Activated naive CD4-positive, alpha-beta T cell (primary cell): ENCODE results near the gene RPS6KA6.

Experiments used
- DNase-seq, 4 experiments: peaks; one replicate each; lab custom pipeline; 2025; lab: John Stamatoyannopoulos, UW

The RPS6KA6 gene

GRCh38 chrX:84187533-84188319 is at the start of gene RPS6KA6:
TSS of gene RPS6KA6 (minus strand) at chrX:84188199. CDS start at chrX:84187899, 300 bp downstream.
- no peak for DNase-seq

DNA sequence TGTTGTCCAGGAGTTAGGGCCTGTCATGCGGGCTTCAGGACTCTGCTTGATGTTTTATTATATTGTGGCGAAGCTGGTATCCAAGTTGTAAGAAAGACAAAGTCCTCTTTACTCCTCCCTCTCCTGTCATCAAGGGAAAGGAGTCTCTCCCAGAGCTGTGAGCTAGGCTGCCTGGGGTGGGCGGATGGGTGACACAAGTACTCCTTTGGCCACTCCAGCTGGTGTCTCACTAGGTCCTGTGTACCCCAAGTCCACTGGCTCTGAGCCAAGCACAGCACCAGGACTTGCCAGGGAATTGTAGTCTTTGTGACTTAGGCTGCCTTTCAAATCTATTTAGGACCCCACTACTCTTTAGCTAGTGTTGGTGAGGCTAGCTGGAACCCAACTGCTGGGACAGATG is 36.7 kb upstream of the RPS6KA6 start:
- no peak for DNase-seq

- no peak for DNase-seq
These were observed 35.3 kb upstream of the RPS6KA6 start for GRCh38 chrX:84223261-84223660.

DNA sequence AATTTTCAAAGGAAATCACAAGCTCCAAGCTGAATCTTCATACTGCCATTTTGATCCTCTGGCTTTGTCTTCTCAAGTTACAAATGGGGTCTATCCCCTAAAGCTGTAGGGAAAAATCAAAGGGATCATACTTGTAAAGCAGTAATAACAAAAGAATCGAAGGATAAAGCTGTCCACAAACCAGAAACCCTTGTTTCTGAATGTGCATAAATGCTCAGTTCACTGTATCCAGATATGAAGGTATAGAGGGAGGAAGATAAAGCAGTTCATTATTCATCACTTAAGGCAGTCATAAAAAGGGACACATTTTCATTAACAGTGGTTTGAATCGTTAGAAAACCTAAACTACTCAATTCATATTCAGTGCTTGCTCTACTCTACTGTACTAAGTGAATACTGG is 33.2 kb upstream of the RPS6KA6 start:
- DNase-seq: no peak

- no peak for DNase-seq
These were observed 31.6 kb upstream of the RPS6KA6 start for GRCh38 chrX:84219551-84219950.

DNA sequence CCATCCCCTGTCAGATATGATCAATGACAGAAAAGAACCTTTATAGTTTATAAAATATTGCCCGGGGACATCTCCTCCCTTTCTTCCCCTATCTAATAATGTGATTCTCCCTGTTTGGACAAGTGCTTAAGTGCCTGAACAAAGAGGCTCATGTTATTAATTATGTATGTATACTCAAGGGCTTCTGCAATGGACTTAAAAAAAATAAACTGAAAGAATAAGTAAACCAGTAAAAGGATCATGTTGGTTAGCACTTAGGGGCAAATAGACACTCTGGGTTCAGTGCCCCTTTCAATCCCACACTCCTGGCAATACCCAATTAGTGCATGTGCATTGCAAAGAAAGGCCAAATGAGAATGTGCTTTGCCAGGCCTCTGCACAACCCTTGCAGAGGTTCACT is 30.7 kb upstream of the RPS6KA6 start:
- DNase-seq: no peak

DNA sequence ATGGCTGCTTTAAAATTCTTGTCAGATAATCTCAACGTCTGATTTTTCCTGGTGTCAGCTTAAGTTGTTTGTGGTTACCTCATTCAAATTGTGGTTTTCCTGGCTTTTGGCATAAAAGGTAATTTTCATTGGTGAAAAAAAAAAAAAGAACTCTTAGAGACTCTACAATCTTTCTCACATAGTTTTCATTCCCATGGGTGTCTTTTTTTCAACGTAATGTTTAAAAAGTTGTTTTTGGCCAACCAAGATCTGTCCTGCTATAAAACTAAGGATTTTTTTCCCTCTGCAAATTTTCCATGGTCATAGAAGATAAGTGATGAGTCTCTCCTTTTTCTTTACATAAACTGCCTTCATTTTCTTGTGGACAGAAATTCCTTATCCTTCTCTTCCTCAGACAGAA is 28.9 kb upstream of the RPS6KA6 start:
- DNase-seq: no peak

DNA sequence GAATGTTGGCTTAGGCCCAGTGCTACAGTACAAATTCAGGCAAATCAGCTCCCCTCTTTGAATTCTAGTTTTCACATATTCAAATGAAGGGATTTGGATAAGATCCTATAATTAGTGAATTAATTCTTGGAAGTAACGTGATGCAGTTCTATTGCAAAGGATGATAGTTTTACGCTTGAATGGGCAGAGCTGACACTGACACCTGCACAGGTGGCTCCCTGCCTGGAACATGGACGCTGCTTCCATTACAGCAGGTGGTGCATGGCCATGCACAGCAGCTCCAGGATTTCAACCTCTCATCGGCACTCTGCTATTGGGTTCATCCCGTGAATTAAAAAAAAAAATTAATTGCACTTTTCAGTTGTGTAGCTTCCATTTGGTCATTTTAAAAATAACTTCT is 28.4 kb upstream of the RPS6KA6 start:
- DNase-seq: no peak

GRCh38 chrX:84205276-84205675 is 17.3 kb upstream of the RPS6KA6 start:
- no peak for DNase-seq

DNA sequence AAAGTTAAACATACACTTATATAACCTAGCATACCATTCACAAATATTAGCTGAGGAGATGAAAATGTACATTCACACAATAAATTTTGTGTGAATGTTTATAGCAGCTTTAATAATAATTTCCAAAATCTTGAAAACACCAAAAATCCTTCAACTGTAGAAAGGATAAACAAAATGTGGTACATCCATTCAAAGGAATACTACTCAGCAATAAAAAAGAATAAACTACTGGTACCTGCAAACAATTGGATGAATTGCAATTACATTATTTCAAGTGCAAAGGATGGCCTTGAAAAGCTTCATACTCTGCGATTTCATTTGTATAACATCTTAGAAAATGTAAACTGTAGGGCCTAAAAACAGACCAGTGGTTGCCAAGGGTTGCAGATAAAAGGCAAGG is 11.7 kb upstream of the RPS6KA6 start:
- DNase-seq: no peak

DNA sequence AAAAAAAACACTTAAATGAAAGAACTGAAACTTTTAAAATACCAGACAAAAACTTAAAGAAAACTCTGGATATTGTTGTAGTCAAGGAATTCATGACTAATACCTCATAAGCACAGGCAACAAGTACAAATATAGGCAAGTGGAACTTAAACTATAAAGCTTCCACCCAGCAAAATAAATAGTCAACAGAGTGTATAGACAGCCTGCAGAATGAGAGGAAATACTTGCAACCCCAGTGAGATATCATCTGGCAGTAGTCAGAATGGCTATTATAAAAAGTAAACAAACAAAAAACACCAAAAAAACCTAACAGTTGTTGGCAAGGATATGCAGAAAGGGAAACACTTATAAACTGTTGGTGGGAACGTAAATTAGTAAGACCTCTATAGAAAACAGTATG is 9.6 kb upstream of the RPS6KA6 start:
- no peak for DNase-seq

DNA sequence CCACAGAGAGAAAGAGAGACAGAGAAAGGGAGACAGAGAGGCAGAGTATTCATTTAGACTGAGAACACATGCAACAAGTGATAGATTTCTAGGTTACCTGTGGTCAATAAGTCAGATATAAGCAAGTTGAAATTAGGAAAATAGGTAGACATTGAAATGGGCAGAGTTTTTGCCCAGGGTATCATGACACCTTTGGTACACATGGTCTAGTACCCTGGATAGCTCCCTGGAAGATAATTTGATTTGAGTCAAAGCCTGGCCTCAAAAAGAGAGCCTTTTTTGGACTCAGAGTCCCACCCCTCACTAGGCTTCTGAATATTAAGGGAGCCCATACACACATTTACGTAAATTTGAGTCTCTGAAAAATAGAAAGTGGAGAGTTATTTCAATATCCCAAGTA is 4.0 kb upstream of the RPS6KA6 start:
- no peak for DNase-seq

GRCh38 chrX:84189125-84189524 is 1.1 kb upstream of the RPS6KA6 start:
- no peak for DNase-seq

GRCh38 chrX:84188320-84188834 is 378 bp upstream of the RPS6KA6 start:
- DNase-seq: no peak

DNA sequence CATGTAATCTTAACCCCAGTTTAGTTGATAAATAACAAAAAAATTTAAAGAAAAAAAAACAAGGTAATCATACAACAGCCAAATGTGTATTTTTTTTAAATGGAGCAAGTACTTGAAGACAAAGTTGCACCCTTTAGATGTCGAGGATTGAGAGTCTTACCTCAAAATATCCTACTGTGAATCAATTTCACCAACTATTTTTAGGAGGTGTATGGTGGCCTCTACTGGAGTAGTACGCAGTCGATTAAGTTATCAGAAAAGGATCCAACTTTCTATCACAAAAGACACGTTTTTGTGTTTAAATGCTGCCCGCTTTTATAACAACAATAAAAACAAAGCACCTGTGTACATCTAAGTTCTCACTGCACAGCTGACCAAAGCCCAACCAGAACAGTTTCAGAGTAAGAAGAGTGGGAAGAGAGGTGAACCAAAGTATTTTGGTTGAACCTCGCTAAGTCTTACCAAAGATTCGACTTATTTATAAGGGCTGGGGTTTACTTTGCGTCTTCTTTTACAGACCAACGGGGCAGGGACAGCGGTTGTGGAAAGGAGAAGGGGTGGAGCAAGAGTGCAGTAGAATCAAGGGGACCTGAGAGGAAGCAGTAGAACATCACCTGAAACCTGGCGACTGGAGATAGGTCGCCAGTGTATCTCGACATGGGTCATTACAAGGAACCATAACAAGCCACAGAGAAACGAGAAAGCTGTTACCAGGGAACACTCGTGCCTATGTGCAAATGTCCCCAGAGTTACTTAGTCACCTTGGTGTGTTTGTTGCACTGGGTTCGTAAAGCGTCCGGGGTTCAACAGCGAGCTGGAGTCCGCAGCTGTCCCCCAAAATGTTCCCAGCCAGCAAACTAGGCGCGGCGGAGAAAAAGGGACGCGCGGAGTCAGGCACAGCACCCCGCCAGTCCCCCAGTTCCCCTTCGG is 1.1 kb downstream of the RPS6KA6 start:
- DNase-seq: no peak

GRCh38 chrX:84182516-84182915 is 5.5 kb downstream of the RPS6KA6 start:
- no peak for DNase-seq

DNA sequence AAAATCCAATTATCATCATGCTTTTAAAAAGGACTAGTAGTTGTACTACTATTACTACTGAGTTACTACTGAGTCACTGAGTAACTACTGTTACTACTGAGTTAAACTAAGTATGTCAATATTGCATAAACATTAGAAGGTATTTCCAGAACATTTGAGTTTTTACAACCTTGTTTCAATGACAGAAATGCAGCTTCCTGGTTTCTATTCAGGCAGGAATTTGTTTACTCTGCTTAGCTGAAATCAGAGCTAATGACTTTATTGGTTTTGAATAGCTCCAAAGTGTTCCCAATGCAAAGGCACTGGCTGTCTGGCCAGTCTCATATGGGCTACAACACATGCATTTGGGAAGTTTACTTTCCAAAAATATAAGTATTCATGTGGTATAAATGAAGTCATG is 12.0 kb downstream of the RPS6KA6 start:
- no peak for DNase-seq

DNA sequence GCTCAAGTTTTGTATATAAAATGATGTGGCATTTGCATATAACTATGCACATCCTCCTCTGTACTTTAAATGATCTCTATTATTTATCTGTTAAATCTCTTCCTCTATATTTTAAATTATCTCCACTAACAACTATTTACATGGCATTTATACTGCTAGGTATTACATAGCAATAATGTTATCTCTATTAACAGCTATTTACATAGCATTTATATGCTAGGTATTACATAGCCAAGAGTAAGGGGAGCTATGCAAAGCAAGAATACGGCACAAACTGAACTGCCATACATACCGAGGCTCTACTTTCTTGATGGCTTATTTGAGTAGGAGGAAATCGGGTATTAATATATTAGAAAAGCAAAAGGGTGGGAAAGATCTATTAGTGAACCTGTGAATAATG is 12.7 kb downstream of the RPS6KA6 start:
- DNase-seq: no peak

- DNase-seq: no peak
These were observed 13.7 kb downstream of the RPS6KA6 start for GRCh38 chrX:84174348-84174747.

- DNase-seq: no peak
These were observed 17.1 kb downstream of the RPS6KA6 start for GRCh38 chrX:84170931-84171330.

DNA sequence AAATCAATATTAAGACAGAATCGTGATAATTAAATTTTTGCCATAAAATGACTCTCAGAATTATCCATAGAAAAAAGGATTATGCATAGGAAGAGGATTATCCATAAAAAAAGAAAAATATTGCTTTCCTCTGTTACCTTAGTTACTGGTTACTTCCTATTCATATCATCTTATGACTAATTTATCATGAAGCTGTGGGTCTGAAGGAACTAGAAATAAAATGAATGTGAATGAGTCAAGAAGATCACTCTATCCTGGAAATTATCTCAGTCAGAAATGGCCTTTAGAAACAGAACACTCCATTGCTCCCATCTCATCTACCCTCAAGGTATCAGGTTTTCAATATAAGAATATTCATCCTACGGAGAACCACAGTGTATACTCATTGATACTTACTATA is 19.4 kb downstream of the RPS6KA6 start:
- no peak for DNase-seq

GRCh38 chrX:84168095-84168494 is 19.9 kb downstream of the RPS6KA6 start:
- no peak for DNase-seq

- no peak for DNase-seq
These were observed 22.3 kb downstream of the RPS6KA6 start for GRCh38 chrX:84165711-84166110.
